Uterus (tissue), 4 donors: ENCODE measurements around the gene KLHL40. TPM values are rescaled to one million over a fixed set of nuclear protein-coding genes. Genes with fewer than 3 reads are reported as not detected.
A peak's percentile ranks its signal among the peaks of the same experiment; 100 is the strongest.

Experiments
- DNase-seq, 2 donors: peaks; one replicate each; pipeline ENCODE4 v3.0.0-alpha.2; 2019 to 2020
- H3K27ac ChIP-seq, 2 donors: fragments of 200-600 bp; sonication (generic); 1 replicate in 1 of 2; 2 replicates in 1 of 2; pipeline ENCODE4 v1.5.1; 2016 to 2018
- H3K27me3 ChIP-seq, 2 donors: fragments of 200-600 bp; sonication (generic); one replicate each; pipeline ENCODE4 v1.5.1; 2018 to 2019; ENCODE audit warnings: control low read depth in 1 of 2
- H3K36me3 ChIP-seq, 2 donors: fragments of 200-600 bp; sonication (generic); one replicate each; pipeline ENCODE4 v1.5.1; 2019; ENCODE audit warnings: control low read depth in 1 of 2
- H3K4me1 ChIP-seq, 2 donors: fragments of 200-600 bp; sonication (generic); one replicate each; pipeline ENCODE4 v1.5.1; 2018 to 2019; ENCODE audit warnings: control low read depth in 1 of 2
- H3K4me3 ChIP-seq, 2 donors: fragments of 200-600 bp; sonication (generic); 1 replicate in 1 of 2; 2 replicates in 1 of 2; pipeline ENCODE4 v1.5.1; 2018 to 2019; ENCODE audit warnings: mild to moderate bottlenecking in 1 of 2
- H3K9me3 ChIP-seq, 2 donors: fragments of 200-600 bp; sonication (generic); one replicate each; pipeline ENCODE4 v1.5.1; 2019; ENCODE audit warnings: control low read depth in 1 of 2
- POLR2A ChIP-seq, 2 donors: fragments of 450-650 bp; IDR thresholded peaks; one replicate each; pipeline ENCODE4 v1.6.1; 2016; ENCODE audit warnings: antibody characterized with exemption in 2 of 2, mild to moderate bottlenecking in 1 of 2, moderate library complexity in 1 of 2
- intact Hi-C: fragments of 100-400 bp; cut with DNase I; formaldehyde crosslinking; loops from one replicate; pipeline ENCODE4 v1.15.1; 2023; ENCODE audit warnings: low total_unique reads
- total RNA-seq, 4 donors: library from RNA; depleted of rRNA in 3 of 4; stranded (reverse); fragments of >200 nt in 3 of 4; gene quantifications; one replicate each; pipeline versions ENCODE4 v1.1.0 to v1.2.4, GENCODE V29; 2014 to 2023
- TF ChIP-seq, protein P1 (sequence below), 4 experiments: fragments of 200-600 bp in 2 of 4; fragments of 450-650 bp in 2 of 4; sonication (generic) in 2 of 4; IDR thresholded peaks; one replicate each; pipeline ENCODE4 v1.5.1; 2016 to 2019; ENCODE audit warnings: antibody characterized with exemption in 4 of 4, mild to moderate bottlenecking in 2 of 4, moderate library complexity in 1 of 4
- donor health status: DM: yes; HTN: yes; CAD: no.

Gene KLHL40
- total RNA-seq, 4 donors from 2014 or later: not detected

DNA sequence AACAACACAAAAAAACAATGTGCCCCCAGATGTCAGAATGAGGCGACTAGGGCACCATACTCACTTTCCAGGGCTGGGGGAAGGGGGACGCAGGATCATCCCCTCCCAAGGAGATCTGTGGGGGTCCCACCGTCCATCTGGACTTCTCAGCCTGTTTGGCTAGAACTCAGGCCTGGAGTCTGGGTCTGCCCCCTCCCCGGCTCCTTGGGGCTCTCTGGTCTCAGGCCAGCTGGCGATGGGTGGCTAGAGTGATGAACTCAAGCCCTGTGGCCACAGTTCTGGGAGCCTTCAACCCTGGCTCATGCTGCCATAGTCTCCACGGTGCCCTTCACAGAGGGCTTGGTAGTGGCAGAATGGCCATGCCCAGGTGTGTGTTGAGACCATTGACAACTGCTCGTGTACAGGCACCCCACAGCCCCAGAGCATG is 18.2 kb upstream of the KLHL40 start:
- TF ChIP-seq POLR2A (IDR thresholded peaks at IDR 0.05): no peak
- TF ChIP-seq, protein P1, sequence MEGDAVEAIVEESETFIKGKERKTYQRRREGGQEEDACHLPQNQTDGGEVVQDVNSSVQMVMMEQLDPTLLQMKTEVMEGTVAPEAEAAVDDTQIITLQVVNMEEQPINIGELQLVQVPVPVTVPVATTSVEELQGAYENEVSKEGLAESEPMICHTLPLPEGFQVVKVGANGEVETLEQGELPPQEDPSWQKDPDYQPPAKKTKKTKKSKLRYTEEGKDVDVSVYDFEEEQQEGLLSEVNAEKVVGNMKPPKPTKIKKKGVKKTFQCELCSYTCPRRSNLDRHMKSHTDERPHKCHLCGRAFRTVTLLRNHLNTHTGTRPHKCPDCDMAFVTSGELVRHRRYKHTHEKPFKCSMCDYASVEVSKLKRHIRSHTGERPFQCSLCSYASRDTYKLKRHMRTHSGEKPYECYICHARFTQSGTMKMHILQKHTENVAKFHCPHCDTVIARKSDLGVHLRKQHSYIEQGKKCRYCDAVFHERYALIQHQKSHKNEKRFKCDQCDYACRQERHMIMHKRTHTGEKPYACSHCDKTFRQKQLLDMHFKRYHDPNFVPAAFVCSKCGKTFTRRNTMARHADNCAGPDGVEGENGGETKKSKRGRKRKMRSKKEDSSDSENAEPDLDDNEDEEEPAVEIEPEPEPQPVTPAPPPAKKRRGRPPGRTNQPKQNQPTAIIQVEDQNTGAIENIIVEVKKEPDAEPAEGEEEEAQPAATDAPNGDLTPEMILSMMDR (IDR thresholded peaks at IDR 0.05): no peak
- Histone ChIP-seq H3K36me3 (no peaks in the 10 kb centered on the region), H3K4me3 (no peak overlapping the region), H3K27ac (peak overlapping the region in 1 of 2 donors; percentile 28), H3K27me3 (no peaks in the 10 kb centered on the region), H3K9me3 (no peaks in the 10 kb centered on the region), H3K4me1 (peaks cover 0 to 4% of the 10 kb centered on the region in 2 donors)
- intact Hi-C loops: no loop called here
- DNase-seq: peak; percentile 16 to 18

DNA sequence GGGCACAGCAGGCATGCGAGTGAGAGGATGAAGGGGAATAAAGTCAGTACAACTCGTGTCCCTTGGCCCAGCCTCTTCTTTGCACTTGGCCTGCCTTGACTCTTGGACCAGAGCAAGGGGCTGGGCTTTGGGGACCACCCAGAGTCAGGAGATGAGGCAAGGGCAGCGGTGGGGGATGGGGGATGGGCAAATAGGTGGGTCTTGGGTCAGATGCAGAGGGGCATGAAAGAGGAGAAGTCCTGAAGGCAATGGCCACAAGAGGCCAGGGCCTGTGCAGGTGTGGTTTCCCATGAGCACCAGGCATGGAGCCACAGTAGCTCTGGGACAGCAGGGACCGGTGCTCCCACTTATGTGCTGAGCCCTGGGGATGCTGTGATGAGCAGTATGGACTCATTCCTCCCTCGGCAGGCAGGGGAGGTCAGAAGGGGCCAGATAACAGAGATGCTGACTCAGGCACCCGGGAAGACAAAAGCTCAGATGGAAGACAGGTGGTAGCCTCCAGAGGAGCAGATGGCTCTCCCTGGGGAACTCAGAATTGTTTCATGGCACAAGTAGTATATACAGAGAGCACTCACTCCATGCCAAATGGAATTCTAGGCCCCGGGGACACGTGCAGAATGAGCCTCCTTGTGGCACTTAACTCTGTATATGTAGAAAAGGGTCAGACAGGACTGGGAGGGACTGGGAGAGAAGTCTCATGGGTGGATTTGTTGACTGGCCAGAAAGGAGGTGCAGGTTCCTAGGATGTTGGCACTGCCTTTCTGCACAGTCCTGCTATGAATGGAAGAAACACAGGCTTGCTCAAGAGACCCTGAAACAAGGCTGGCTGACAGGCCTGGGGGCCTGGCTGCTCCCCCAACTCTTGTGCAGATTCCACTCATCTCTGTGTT is 17.6 kb upstream of the KLHL40 start:
- Histone ChIP-seq H3K4me3 (no peak overlapping the region), H3K4me1 (peaks cover 0 to 4% of the 10 kb centered on the region in 2 donors), H3K27ac (peak overlapping the region in 1 of 2 donors; percentile 28), H3K27me3 (no peaks in the 10 kb centered on the region), H3K36me3 (no peaks in the 10 kb centered on the region), H3K9me3 (no peaks in the 10 kb centered on the region)
- peak; percentile 22 to 24 for DNase-seq
- TF ChIP-seq POLR2A (IDR thresholded peaks at IDR 0.05): no peak
- intact Hi-C loops: no loop called here

- TF ChIP-seq, protein P1 (IDR thresholded peaks at IDR 0.05): no peak
- TF ChIP-seq POLR2A (IDR thresholded peaks at IDR 0.05): no peak
- H3K9me3 ChIP-seq: no peaks in the 10 kb centered on the region
- no peak overlapping the region for H3K27ac ChIP-seq
- peaks cover 0 to 4% of the 10 kb centered on the region in 2 donors for H3K4me1 ChIP-seq
- no peaks in the 10 kb centered on the region for H3K36me3 ChIP-seq
- intact Hi-C loops: no loop called here
- H3K27me3 ChIP-seq: no peaks in the 10 kb centered on the region
- no peak for DNase-seq
- H3K4me3 ChIP-seq: no peak overlapping the region
Measured at GRCh38 chr3:42668413-42668760, 16.9 kb upstream of the KLHL40 start.

DNA sequence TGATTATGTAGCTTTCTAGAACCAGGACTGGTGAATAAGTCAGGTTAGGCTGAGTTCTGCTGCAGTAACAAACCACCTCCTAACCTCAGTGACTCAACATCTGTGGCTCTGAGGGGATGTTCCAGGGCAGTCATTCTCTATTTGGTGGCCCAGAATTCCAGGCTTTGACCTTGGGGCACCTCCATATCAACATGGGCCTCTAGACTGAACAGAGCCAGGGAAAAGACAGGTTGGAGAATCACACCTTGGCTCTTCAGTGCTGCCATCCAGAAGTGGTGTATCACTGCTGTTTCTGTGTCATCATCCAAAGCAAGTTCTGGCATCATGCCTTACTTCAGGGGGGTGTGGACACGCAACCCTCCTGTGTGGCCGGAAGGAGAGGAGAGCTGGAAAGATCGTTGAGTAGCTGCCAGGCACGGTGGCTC is 16.5 kb upstream of the KLHL40 start:
- Histone ChIP-seq H3K27me3 (no peaks in the 10 kb centered on the region), H3K4me1 (peaks cover 0 to 4% of the 10 kb centered on the region in 2 donors), H3K4me3 (no peak overlapping the region), H3K9me3 (no peaks in the 10 kb centered on the region), H3K36me3 (no peaks in the 10 kb centered on the region), H3K27ac (no peak overlapping the region)
- intact Hi-C loops: no loop called here
- TF ChIP-seq, protein P1 (IDR thresholded peaks at IDR 0.05): no peak
- TF ChIP-seq POLR2A (IDR thresholded peaks at IDR 0.05): no peak
- DNase-seq: peak; percentile 13 to 17

DNA sequence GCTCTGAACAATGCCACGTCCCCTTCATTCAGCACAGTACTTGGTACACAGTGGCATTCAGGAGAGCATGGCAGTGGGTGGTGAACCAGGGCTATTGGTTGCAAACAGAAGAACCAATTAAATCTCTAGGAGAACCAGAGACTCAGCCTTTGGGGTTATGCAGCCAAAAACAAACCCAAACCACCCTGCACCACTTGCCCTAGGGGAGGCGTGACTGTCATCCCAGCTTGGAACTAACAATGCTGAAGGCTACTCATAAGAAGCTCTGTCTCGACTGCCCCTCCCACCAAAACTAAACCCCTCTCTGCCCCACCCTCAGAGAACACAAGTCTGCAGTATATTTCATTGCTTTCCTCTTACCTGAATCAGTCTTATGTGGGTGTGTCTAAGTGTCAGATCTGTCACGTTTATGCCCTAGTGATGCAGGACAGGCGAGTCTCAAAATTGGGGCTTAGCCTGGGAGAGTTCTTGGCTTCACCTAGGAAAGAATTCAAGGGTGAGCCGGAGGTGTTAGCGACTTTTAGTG is 15.2 kb upstream of the KLHL40 start:
- H3K4me3 ChIP-seq: no peak overlapping the region
- H3K9me3 ChIP-seq: no peaks in the 10 kb centered on the region
- H3K27me3 ChIP-seq: no peaks in the 10 kb centered on the region
- no peaks in the 10 kb centered on the region for H3K36me3 ChIP-seq
- H3K4me1 ChIP-seq: peaks cover 0 to 4% of the 10 kb centered on the region in 2 donors
- intact Hi-C loops: no loop called here
- H3K27ac ChIP-seq: no peak overlapping the region
- TF ChIP-seq POLR2A (IDR thresholded peaks at IDR 0.05): no peak
- TF ChIP-seq, protein P1 (IDR thresholded peaks at IDR 0.05): no peak
- DNase-seq: no peak
